GM18526 (cell line): ENCODE measurements around the gene PRKACG.

Source experiments
- POLR2A ChIP-seq: IDR thresholded peaks from 3 replicates; pipeline ENCODE4 v1.6.1; 2011; ENCODE audit not compliant: insufficient read length; ENCODE audit errors: extremely low read depth

Gene PRKACG

DNA sequence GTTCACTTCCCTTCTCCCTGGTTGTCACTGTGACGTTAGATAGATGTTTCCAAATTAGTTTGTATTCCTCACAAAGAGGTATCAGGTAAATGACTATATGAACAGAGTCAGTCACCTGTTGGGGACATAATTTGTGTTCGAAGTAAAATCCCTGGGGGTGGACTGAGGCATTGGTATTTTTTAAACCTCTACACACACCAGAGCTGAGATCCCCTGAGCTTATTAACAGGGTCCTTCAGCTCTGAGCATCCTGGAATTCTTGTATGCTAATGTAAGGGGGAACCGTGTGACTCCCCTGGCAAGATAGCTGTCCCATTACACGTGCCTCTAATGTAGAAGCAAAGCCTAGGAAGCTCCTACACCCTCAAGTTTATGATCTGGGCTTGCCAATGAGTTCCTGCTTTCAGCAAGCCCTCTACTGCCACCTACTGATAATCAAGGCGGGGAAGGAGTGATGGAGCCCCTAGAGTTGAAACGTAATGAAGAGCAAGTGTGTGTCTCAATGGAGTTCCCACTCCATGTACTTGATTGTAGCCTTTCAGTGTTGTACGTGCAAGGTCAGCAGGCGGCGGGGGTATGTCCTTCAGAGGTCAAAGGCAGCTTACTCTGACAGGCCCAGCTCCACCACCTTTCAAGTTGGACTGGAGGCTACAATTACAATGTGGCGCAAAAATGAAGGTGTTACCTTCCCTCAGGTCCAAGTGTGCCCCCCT lies 14.4 kb downstream of the PRKACG start:
- no peak for TF ChIP-seq POLR2A

- TF ChIP-seq POLR2A: no peak
Observed at GRCh38 chr9:68998812-68999211, 15.1 kb downstream of the PRKACG start.

DNA sequence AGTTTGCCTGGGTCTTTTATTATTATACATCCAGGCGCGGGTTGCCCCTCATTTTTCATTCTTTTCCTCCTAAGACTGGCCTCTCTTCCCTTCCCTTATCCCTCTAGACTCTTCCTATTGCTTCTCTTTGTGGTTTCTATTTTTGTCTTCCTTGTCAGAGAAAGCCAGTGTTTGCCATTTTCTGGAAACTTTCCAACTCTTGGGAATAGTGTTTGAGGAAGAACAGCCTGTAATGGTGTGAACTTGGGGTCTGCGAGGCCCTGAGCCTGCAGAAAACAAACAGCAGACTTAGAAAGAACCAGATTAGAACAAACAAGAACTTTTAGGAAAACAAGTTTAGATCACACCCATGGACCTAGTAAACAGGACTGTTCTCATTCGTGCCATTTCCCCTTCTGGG lies 15.5 kb downstream of the PRKACG start:
- no peak for TF ChIP-seq POLR2A

- no peak for TF ChIP-seq POLR2A
Observed at GRCh38 chr9:68997666-68998065, 16.2 kb downstream of the PRKACG start.

GRCh38 chr9:68996462-68996861 lies 17.5 kb downstream of the PRKACG start:
- no peak for TF ChIP-seq POLR2A

DNA sequence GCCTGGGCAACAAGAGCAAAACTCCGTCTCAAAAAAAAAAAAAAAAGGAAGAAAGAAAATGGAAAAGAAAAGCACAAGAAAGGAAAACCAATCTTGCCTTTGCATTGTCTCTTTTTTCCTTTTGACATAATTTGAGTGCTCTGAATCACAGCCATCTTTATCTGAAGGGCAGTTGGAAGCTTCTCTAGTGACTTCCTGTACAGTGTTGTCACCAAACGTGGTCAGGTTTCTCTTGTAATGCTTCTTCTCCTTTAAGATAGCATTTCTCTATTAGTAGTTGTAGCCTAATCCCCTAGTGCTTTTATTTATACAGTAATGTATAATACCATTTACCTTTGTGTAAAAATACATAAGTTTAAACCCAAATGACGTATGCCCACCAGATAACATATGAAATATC lies 18.1 kb downstream of the PRKACG start:
- TF ChIP-seq POLR2A: no peak

DNA sequence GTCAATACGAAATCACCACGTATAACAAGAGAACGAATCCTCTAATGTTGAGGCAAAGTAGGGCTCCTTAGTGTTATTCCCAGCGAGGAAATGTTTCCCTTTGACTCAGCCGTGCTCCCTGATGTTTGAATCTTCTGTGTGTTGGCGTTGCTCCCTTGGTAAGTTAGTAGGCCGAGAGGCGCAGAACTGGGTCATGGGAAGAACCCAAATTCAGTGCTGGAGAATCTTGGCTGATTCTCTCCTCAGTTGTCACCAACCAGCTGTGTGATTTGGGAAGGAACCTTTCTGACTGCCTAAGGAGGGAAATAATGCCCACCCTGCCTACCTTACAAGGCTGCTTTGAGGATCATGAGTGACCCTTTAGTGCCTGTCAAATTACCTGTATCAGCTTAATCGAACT lies 22.5 kb downstream of the PRKACG start:
- TF ChIP-seq POLR2A: no peak

GRCh38 chr9:68983522-68984424 lies 30.1 kb downstream of the PRKACG start:
- TF ChIP-seq POLR2A: no peak

- no peak for TF ChIP-seq POLR2A
Observed at GRCh38 chr9:68983008-68983411, 30.9 kb downstream of the PRKACG start.

GRCh38 chr9:68981789-68982188 lies 32.1 kb downstream of the PRKACG start:
- no peak for TF ChIP-seq POLR2A

DNA sequence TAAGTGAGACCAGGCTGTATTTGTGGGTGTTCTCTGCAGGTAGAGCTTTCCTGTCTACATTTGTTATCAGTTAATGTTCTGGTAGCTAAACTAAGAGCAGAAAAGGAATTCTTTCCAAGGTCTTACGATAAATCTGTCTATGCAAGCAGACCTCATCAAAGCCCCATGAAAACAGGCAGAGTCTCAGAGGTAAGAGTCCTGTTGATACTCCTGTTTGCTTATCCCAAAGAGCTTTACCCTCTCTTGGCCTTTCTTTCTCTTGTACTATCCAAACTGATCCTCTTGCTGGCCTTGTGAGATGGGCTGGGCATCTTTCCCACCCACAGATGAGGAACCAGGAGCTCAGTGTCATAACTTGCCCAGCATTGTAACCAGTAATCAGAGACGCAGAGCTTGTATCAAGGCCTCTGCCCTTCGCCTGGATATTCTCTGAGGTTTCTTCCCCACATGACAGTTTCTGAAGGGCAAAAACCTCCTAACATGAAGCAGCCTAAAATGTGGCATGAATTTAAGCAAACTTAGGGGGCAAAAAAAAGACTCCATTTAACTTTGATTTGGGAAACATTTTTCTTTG lies 33.5 kb downstream of the PRKACG start:
- no peak for TF ChIP-seq POLR2A

DNA sequence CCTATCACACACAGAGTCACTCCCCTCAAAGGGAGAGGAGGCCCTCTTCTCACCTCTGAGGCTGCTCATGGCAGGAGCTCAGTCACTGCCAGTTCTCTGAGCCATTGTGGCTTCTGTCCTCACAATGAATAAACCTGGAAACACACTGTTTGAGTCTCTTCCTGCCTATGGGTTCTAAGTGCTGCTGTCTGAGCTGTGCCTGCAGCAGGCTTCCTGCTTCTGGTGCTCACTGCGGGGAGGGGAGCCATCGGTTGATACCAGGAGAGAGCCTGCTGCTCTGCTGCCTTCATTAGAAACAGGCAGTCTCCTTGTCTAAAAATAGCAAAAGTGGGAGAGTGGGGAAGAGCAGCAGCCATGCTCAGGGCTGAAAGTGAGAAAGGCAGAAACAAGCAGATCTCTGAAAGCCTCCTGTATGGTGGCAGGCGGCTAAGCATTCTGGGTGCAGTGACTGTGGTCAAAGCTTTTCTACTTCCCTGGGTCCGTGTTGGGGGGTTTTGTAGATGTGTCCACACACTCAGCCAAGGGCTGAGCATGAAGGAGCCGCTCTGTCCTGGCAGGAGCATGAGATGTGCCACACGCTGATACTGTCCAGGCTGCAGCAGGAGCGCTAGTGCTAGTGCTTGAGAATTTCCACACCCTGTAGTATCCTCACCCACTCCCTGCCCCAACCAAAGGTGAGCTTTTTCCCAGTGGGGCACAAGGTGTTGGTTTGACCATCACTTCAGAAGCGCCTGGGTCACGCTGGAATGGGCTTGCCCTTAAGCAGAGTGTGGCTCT lies 34.2 kb downstream of the PRKACG start:
- no peak for TF ChIP-seq POLR2A

GRCh38 chr9:68978501-68978900 lies 35.4 kb downstream of the PRKACG start:
- no peak for TF ChIP-seq POLR2A

GRCh38 chr9:68978066-68978465 lies 35.8 kb downstream of the PRKACG start:
- no peak for TF ChIP-seq POLR2A

DNA sequence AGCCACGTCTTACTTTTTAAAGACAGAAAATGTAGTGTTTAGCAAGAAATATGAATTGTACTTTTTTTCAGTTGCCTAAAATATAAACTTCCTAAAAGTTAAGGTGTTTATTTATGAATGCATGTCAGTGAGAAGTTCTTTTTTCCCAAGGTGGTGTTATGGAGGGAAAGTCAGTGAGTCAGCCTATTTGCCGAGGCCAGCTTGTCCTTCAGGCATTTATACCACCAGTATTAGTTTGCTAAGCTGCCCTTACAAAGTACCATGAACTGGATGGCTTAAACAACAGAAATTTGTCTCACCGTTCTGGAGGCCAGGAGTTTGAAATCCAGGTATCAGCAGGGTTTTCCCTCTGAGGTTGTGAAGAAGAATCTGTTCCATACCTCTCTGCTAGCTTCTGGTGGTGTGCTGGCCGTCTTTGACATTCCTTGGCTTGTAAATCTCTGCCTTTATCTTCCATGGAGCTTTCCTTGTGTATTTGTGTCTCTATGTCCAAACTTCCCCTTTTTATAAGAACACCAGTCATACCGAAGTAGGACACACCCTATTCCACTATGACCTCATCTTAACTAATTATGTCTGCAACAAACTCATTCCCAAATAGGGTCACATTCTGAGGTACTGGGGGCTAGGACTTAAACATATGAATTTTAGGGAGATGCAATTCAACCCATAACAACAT lies 38.4 kb downstream of the PRKACG start:
- TF ChIP-seq POLR2A: no peak
